ENCODE data around the gene PALLD.

DNA sequence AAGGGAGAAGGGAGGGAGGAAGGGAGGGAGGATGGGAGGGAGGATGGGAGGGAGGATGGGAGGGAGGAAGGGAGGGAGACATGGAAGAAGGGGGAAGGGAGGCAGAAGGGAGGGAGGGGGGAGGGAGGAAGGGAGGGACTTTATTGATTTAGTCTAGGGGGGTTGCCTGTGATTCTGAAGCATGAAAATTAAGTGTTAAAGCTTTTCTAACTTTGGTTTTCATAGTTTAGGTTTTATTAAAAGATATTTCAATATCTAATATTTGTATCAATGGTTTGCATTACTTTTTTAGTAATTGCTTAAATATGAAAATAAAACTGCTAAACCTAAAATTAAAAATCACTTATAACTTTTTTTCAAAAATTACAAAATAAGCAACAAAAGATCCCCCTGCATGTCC is 2.4 kb downstream of the PALLD start:
- TF ChIP-seq, protein P1, sequence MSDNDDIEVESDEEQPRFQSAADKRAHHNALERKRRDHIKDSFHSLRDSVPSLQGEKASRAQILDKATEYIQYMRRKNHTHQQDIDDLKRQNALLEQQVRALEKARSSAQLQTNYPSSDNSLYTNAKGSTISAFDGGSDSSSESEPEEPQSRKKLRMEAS (IDR thresholded peaks at IDR 0.05; ENCODE audit: insufficient read depth, insufficient read length): no peak
- TF ChIP-seq, protein P2, sequence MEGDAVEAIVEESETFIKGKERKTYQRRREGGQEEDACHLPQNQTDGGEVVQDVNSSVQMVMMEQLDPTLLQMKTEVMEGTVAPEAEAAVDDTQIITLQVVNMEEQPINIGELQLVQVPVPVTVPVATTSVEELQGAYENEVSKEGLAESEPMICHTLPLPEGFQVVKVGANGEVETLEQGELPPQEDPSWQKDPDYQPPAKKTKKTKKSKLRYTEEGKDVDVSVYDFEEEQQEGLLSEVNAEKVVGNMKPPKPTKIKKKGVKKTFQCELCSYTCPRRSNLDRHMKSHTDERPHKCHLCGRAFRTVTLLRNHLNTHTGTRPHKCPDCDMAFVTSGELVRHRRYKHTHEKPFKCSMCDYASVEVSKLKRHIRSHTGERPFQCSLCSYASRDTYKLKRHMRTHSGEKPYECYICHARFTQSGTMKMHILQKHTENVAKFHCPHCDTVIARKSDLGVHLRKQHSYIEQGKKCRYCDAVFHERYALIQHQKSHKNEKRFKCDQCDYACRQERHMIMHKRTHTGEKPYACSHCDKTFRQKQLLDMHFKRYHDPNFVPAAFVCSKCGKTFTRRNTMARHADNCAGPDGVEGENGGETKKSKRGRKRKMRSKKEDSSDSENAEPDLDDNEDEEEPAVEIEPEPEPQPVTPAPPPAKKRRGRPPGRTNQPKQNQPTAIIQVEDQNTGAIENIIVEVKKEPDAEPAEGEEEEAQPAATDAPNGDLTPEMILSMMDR (IDR thresholded peaks at IDR 0.05; ENCODE audit: extremely low read depth in 1 of 2, insufficient read depth in 1 of 2, low read depth in 1 of 2, low read length in 2 of 2): no peak
- TF ChIP-seq POLR2AphosphoS5 (IDR thresholded peaks at IDR 0.05; ENCODE audit: insufficient read depth, low read depth, low read length): no peak

Measured in endothelial cell of umbilical vein (primary cell).